Uterus (tissue), 2 donors: ENCODE measurements around the gene PCED1B.

Experiments used
- CTCF ChIP-seq, 4 experiments: fragments of 200-600 bp in 2 of 4; fragments of 450-650 bp in 2 of 4; sonication (generic) in 2 of 4; IDR thresholded peaks; one replicate each; pipeline ENCODE4 v1.5.1; 2016 to 2019; ENCODE audit warnings: antibody characterized with exemption in 4 of 4, mild to moderate bottlenecking in 2 of 4, moderate library complexity in 1 of 4
- POLR2A ChIP-seq, 2 donors: fragments of 450-650 bp; IDR thresholded peaks; one replicate each; pipeline ENCODE4 v1.6.1; 2016; ENCODE audit warnings: antibody characterized with exemption in 2 of 2, mild to moderate bottlenecking in 1 of 2, moderate library complexity in 1 of 2

DNA sequence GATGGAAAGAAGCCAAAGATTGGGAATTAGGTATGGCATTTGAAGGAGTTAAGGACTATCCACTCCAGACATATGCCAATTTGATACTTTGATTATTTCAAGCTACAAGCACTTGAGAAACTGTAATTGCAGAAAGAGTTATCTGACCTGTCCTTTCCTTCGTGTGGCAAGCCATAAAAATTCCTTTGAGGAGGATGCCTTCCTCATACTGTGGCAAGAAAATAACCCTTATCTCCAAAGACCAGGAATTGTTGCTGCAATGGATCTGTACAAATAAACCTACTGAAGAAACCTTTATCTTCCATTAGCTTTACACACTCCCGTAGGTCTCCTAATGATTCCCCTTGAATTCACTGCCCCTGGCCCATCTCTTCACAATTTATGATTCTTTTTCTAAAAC, 165.4 kb downstream of the PCED1B start:
- TF ChIP-seq POLR2A (IDR thresholded peaks at IDR 0.05) (no peak), CTCF (IDR thresholded peaks at IDR 0.05) (no peak)
